ENCODE results near the gene LGI4.
A peak's percentile ranks its signal among the peaks of the same experiment; 100 is the strongest.

DNA sequence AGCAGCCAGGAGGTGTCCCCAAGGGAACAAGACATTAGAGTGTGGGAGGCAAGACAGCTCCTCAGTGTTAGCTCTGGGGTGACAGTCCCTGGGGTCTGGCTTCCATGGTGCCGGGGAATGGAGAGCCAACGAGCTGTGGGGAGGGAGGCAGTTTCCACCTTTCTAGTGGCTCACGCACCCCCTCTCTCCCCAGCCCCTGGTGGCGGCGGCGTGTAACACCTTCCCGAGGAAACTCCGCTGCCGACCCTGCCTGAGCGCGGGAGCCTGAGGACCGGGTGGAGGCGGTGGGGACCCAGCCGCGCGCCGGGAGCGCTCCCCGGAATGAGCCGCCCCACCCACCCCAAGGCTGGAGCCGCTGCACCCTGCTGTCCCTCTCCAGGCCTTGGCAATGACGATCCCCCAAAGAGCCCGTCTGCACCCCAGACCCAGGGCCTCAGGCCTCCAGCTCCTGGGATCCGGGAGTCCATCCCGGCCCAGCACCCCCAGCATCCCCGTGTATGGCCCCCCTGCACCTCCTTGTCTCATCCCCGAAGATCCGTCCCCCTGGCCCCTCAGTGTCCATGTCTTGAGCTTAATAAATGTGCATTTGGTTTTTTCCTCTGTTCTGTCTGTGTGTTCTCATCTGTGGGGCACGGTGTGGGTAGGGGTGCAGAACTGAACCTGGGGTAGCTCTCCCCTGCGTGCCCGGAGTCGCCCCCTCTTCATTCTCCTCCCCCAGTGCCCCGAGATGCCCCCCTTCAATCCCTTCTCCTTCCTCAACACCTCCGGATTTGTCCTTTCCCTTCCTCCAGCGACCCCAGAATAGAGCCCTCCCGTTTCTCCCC lies 19.1 kb upstream of the LGI4 start:
- TF ChIP-seq, protein P1, sequence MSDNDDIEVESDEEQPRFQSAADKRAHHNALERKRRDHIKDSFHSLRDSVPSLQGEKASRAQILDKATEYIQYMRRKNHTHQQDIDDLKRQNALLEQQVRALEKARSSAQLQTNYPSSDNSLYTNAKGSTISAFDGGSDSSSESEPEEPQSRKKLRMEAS (IDR thresholded peaks at IDR 0.05): no peak
- TF ChIP-seq, protein P2, sequence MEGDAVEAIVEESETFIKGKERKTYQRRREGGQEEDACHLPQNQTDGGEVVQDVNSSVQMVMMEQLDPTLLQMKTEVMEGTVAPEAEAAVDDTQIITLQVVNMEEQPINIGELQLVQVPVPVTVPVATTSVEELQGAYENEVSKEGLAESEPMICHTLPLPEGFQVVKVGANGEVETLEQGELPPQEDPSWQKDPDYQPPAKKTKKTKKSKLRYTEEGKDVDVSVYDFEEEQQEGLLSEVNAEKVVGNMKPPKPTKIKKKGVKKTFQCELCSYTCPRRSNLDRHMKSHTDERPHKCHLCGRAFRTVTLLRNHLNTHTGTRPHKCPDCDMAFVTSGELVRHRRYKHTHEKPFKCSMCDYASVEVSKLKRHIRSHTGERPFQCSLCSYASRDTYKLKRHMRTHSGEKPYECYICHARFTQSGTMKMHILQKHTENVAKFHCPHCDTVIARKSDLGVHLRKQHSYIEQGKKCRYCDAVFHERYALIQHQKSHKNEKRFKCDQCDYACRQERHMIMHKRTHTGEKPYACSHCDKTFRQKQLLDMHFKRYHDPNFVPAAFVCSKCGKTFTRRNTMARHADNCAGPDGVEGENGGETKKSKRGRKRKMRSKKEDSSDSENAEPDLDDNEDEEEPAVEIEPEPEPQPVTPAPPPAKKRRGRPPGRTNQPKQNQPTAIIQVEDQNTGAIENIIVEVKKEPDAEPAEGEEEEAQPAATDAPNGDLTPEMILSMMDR (IDR thresholded peaks at IDR 0.05 in 2 of 3, conservative IDR thresholded peaks at IDR 0.05 in 1 of 3; ENCODE audit: borderline replicate concordance in 1 of 3, insufficient read depth in 1 of 3, low read depth in 2 of 3, low read length in 2 of 3): peak; percentile 22 to 72 (median 68); a peak in 5 of 6 replicates
- no peak for TF ChIP-seq POLR2A (IDR thresholded peaks at IDR 0.05; ENCODE audit: borderline replicate concordance, extremely low read depth, insufficient read depth, insufficient read length)
- TF ChIP-seq EZH2phosphoT487 (IDR thresholded peaks at IDR 0.05; ENCODE audit: borderline replicate concordance): no peak
- no peak for TF ChIP-seq SIN3A (IDR thresholded peaks at IDR 0.05; ENCODE audit: low read depth)
- no peak for TF ChIP-seq ZFX (IDR thresholded peaks at IDR 0.05)
- peak; percentile 26; the same call in 1 of the 2 replicates for TF ChIP-seq RAD21 (IDR thresholded peaks at IDR 0.05; ENCODE audit: low read depth)
